GM12891 (cell line): Measurements from ENCODE around the gene CD300LD.

Source experiments
- POLR2A ChIP-seq: IDR thresholded peaks from 2 replicates; pipeline ENCODE4 v1.6.1; 2011; ENCODE audit warnings: low read depth, low read length, control low read depth
- POLR2AphosphoS5 ChIP-seq: IDR thresholded peaks from 2 replicates; pipeline ENCODE4 v1.6.1; 2011; ENCODE audit warnings: low read depth, low read length, control low read depth
- POU2F2 ChIP-seq: IDR thresholded peaks from 2 replicates; pipeline ENCODE4 v1.6.1; 2011; ENCODE audit warnings: low read depth, mild to moderate bottlenecking, control low read depth, low read length, moderate library complexity
- TAF1 ChIP-seq: IDR thresholded peaks from 2 replicates; pipeline ENCODE4 v1.6.1; 2011; ENCODE audit warnings: low read depth, low read length, control low read depth

DNA sequence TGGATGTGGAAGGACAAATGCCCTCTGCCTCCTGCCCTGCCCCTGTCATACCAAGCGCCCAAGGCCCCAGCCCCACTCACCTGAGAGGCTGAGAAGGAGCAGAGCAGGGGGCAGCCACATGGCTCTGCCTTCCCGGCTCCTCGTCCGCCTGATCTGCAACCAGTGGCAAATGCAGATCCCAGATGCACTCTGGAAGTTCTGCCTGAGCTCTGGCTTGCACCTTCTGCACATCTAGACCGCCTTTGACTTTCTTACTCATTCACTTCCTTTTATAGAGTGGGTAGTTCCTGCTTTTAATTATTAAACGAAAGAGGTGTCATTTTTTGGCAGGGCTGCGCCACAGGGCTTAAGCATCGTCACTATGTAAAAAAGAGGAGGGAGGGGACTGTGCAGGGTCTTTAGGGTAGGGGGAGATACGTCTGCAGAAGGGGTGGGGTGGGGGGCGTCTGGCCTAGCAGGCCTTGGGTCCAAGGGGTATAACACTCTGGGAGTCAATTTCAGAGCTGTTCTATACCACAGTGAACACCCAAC, 60.8 kb downstream of the CD300LD start, which contains the start of gene CD300LB:
- no peak for TF ChIP-seq POLR2A
- TF ChIP-seq TAF1 = no peak
- no peak for TF ChIP-seq POLR2AphosphoS5
- no peak for TF ChIP-seq POU2F2
